SIG-M5 treated with dmso at 0.1 percent for 504 hours (cell line): Measurements from ENCODE around the gene CATSPERZ.
"Not testable (repeated sequence)": the region's sequence is repeated elsewhere in the genome, so short reads cannot be mapped to it uniquely, and the experiment has no call there.

ENCODE experiments used
- DNase-seq: peaks from one replicate; lab custom pipeline; 2025; ENCODE audit not compliant: unreplicated experiment; lab: John Stamatoyannopoulos, UW

Gene CATSPERZ

GRCh38 chr11:64298966-64299846, 952 bp upstream of the CATSPERZ start:
- DNase-seq = no peak

- DNase-seq = no peak
These were observed 3.2 kb downstream of the CATSPERZ start for GRCh38 chr11:64303109-64304031.

- DNase-seq = no peak
These were observed 3.8 kb downstream of the CATSPERZ start for GRCh38 chr11:64304032-64304315.

- DNase-seq = peak; percentile 89
These were observed 4.3 kb downstream of the CATSPERZ start for GRCh38 chr11:64304316-64305072.

GRCh38 chr11:64305075-64305690, 5.0 kb downstream of the CATSPERZ start, which contains the start of gene ESRRA:
TSS of gene ESRRA (plus strand) at chr11:64305524. CDS start at chr11:64307180, 1,656 bp downstream.
- peak; percentile 98 for DNase-seq

GRCh38 chr11:64305691-64306562, 5.8 kb downstream of the CATSPERZ start:
- DNase-seq = peak; percentile 77

GRCh38 chr11:64306563-64306875, 6.4 kb downstream of the CATSPERZ start:
- no peak for DNase-seq

GRCh38 chr11:64306876-64307622, 6.9 kb downstream of the CATSPERZ start:
- DNase-seq = no peak

- DNase-seq = not testable (repeated sequence)
These were observed 7.6 kb downstream of the CATSPERZ start for GRCh38 chr11:64307795-64308194.

- DNase-seq = no peak
These were observed 12.8 kb downstream of the CATSPERZ start for GRCh38 chr11:64312947-64313346.

GRCh38 chr11:64313491-64314145, 13.5 kb downstream of the CATSPERZ start:
- DNase-seq = no peak

GRCh38 chr11:64314146-64314804, 14.1 kb downstream of the CATSPERZ start:
- DNase-seq = no peak

GRCh38 chr11:64314805-64315561, 14.8 kb downstream of the CATSPERZ start:
- DNase-seq = no peak

- not testable (repeated sequence) for DNase-seq
These were observed 15.7 kb downstream of the CATSPERZ start for GRCh38 chr11:64315667-64316526.

- no peak for DNase-seq
These were observed 16.6 kb downstream of the CATSPERZ start for GRCh38 chr11:64316672-64317324.
